DND-41 (cell line): Measurements from ENCODE around the gene ATP10D.

Experiments used
- ATAC-seq: fragments of 200-7000 bp; cut with Tn5 transposase; 3 replicates; pipeline ENCODE4 v1.9.1; 2021; ENCODE audit warnings: low read depth; ENCODE audit not compliant: insufficient read depth
- DNase-seq: peaks from one replicate; pipeline ENCODE4 v3.0.0-alpha.2; 2020
- H2AFZ ChIP-seq: 2 replicates; pipeline ENCODE4 v1.6.0; 2012; ENCODE audit warnings: low read depth, low read length
- H3K27ac ChIP-seq: 2 replicates; pipeline ENCODE4 v1.5.1; 2012; ENCODE audit warnings: low read length, inconsistent platforms
- H3K27me3 ChIP-seq: fragments of 200-600 bp; sonication (generic); 2 replicates; pipeline ENCODE4 v1.6.0; 2012; ENCODE audit warnings: low read length, mild to moderate bottlenecking, inconsistent platforms; ENCODE audit not compliant: insufficient read depth, poor library complexity
- H3K36me3 ChIP-seq: 2 replicates; pipeline ENCODE4 v1.5.1; 2012; ENCODE audit warnings: low read length, inconsistent platforms; ENCODE audit not compliant: insufficient read depth
- H3K4me1 ChIP-seq: 2 replicates; pipeline ENCODE4 v1.5.1; 2012; ENCODE audit warnings: mild to moderate bottlenecking, low read length; ENCODE audit not compliant: insufficient read depth
- H3K4me2 ChIP-seq: 2 replicates; pipeline ENCODE4 v1.6.0; 2012; ENCODE audit warnings: mild to moderate bottlenecking, moderate library complexity, low read length, inconsistent platforms; ENCODE audit not compliant: insufficient read depth
- H3K4me3 ChIP-seq, 2 experiments: fragments of 200-600 bp in 1 of 2; shearing (Covaris generic) in 1 of 2; 2 replicates each; pipeline ENCODE4 v1.5.1; 2012 to 2016; ENCODE audit warnings: inconsistent platforms in 2 of 2, low read length in 2 of 2, mild to moderate bottlenecking in 2 of 2, low read depth in 1 of 2, moderate library complexity in 1 of 2
- H3K79me2 ChIP-seq: 2 replicates; pipeline ENCODE4 v1.6.0; 2012; ENCODE audit warnings: low read length, inconsistent platforms; ENCODE audit not compliant: insufficient read depth
- H3K9ac ChIP-seq: 2 replicates; pipeline ENCODE4 v1.6.0; 2012; ENCODE audit warnings: low read depth, mild to moderate bottlenecking, inconsistent platforms, low read length, moderate library complexity
- H3K9me3 ChIP-seq: 2 replicates; pipeline ENCODE4 v1.5.1; 2012; ENCODE audit warnings: low read length, moderate library complexity, mild to moderate bottlenecking, inconsistent platforms; ENCODE audit not compliant: insufficient read depth, severe bottlenecking
- H4K20me1 ChIP-seq: 2 replicates; pipeline ENCODE4 v1.6.0; 2012; ENCODE audit warnings: low read length; ENCODE audit not compliant: insufficient read depth
- CTCF ChIP-seq: IDR thresholded peaks from 2 replicates; pipeline ENCODE4 v1.5.1; 2012; ENCODE audit warnings: borderline replicate concordance, low read length, moderate library complexity, mild to moderate bottlenecking; ENCODE audit not compliant: poor library complexity, severe bottlenecking; ENCODE audit errors: extremely low read depth
- EZH2 ChIP-seq: IDR thresholded peaks from 3 replicates; pipeline ENCODE4 v1.6.1; 2012; ENCODE audit warnings: borderline replicate concordance, low read depth, mild to moderate bottlenecking, moderate library complexity, low read length, inconsistent platforms; ENCODE audit not compliant: severe bottlenecking

The ATP10D gene

GRCh38 chr4:47612116-47613023 lies 127.3 kb downstream of the ATP10D start:
- ATAC-seq: no peak
- TF ChIP-seq EZH2: no peak
- TF ChIP-seq CTCF: no peak

GRCh38 chr4:47615385-47615784 lies 130.3 kb downstream of the ATP10D start:
- H3K9me3 ChIP-seq: no peaks in the 10 kb centered on the region
- no peaks in the 10 kb centered on the region for H3K4me1 ChIP-seq
- no peak overlapping the region for H2AFZ ChIP-seq
- H3K27me3 ChIP-seq: no peaks in the 10 kb centered on the region
- no peaks in the 10 kb centered on the region for H3K36me3 ChIP-seq
- DNase-seq (no peak), ATAC-seq (no peak)
- no peak overlapping the region for H3K27ac ChIP-seq
- H3K4me3 ChIP-seq: no peak overlapping the region
- no peak overlapping the region for H3K9ac ChIP-seq
- H3K79me2 ChIP-seq: no peaks in the 10 kb centered on the region
- H3K4me2 ChIP-seq: no peak overlapping the region
- TF ChIP-seq CTCF: no peak
- TF ChIP-seq EZH2: no peak
- H4K20me1 ChIP-seq: no peaks in the 10 kb centered on the region

More at GRCh38 chr4:47612116-47613023, 127.3 kb downstream of the ATP10D start:
- Histone ChIP-seq H4K20me1 (no peaks in the 10 kb centered on the region), H3K27me3 (no peaks in the 10 kb centered on the region), H2AFZ (no peak overlapping the region), H3K4me2 (no peak overlapping the region), H3K79me2 (no peaks in the 10 kb centered on the region), H3K27ac (no peak overlapping the region), H3K9me3 (no peaks in the 10 kb centered on the region), H3K9ac (no peak overlapping the region), H3K4me3 (no peak overlapping the region), H3K36me3 (no peaks in the 10 kb centered on the region), H3K4me1 (no peaks in the 10 kb centered on the region)
- no peak for DNase-seq

GRCh38 chr4:47617607-47618006 lies 132.5 kb downstream of the ATP10D start:
- ATAC-seq (no peak), DNase-seq (no peak)
- TF ChIP-seq CTCF: no peak
- no peak for TF ChIP-seq EZH2
- Histone ChIP-seq H3K9ac (no peak overlapping the region), H3K9me3 (no peaks in the 10 kb centered on the region), H3K79me2 (no peaks in the 10 kb centered on the region), H3K27me3 (no peaks in the 10 kb centered on the region), H2AFZ (no peak overlapping the region), H3K4me3 (no peak overlapping the region), H3K4me1 (no peaks in the 10 kb centered on the region), H3K27ac (no peak overlapping the region), H3K4me2 (no peak overlapping the region), H3K36me3 (no peaks in the 10 kb centered on the region), H4K20me1 (no peaks in the 10 kb centered on the region)
